AML-193 (cell line): ENCODE measurements around the gene CDC42SE2.
"Not testable (repeated sequence)": the region's sequence is repeated elsewhere in the genome, so short reads cannot be mapped to it uniquely, and the experiment has no call there.

Experiments
- DNase-seq, 2 experiments: peaks; one replicate each; lab custom pipeline; 2025; lab: John Stamatoyannopoulos, UW

Gene CDC42SE2

DNA sequence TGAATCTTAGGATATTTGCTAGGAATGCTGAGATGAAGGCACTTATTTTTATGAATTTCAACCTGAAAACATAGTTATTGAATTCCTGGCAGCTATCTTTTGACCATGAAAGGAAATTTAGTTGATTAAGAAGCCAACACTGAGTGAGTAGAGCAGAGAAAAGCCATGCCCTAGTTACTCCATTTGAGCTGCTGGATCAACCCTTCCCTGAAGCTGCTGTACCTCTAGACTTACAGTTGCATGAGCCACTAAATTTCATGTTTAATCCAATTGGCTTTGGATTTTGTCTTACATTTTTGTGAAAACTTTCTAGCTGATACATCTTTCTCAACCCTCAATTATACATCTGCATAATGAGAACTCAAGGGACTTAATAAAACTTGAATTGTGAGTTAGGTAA is 54.6 kb downstream of the CDC42SE2 start:
- no peak for DNase-seq

- DNase-seq: no peak
Measured at GRCh38 chr5:131321066-131321465, 57.2 kb downstream of the CDC42SE2 start.

DNA sequence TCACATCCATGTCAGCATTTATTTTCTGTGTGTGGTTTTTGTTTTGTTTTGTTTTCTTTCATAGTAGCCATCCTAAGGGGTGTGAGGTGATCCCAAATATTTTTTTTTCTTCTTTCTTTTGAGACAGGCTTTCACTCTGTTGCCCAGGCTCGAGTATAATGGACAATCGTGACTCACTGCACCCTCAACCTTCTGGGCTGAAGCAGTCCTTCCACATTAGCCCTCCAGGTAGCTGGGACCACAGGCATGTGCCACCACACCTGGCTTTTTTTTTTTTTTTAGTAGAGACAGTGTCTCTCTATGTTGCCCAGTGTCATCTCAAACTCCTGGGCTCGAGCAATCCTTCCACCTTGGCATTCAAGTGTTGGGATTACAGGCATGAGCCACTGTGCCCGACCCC is 59.1 kb downstream of the CDC42SE2 start:
- no peak for DNase-seq

GRCh38 chr5:131323378-131323777 is 59.5 kb downstream of the CDC42SE2 start:
- no peak for DNase-seq

GRCh38 chr5:131324303-131324702 is 60.5 kb downstream of the CDC42SE2 start:
- no peak for DNase-seq

DNA sequence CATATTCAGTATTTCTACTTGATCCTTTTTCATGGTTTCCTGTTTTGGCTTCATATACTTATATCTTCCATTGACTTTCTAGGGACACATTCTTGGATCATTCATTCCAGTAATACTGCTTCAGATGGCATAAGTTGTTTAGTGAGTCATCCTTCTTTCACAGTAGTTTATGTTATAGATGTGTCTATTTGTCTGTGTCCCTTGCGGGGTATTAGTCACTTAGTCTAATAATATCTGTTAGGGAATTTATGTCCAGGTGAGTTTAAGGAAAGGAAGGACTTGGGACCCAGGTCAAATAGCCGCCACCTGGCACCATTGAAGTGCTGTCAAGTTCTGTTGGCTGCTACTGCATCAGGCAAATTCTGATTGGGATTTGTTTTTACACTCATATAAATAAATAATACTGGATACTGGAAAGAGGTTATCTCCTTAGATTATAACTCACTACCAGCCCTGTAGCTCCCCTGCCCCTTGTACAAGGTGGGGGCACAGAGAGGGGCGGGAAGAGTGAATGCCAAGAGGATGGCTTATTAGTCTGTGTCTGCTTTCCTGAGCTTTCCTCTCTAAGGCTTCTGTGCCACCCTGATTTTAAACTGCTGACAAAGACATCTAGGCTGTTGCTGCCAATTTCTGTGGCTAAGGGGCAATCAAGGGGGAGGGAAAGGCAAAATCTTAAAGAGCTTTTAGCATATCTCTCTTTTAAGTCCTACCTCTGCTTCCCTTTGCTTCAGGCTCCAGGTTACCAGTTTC is 64.9 kb downstream of the CDC42SE2 start:
- no peak for DNase-seq

DNA sequence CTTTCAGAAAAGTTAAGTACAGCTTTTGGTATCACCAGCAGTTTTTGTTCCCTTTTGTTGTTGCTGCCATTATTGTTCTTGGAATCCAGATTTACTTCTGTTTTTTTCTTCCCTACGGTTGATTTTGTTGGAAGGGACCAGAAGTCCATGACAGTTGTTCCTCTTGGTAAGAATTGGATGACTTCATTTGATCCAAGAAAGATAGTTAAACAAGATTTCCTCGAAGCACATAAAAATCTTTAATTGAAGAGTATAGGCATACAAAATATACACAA is 65.4 kb downstream of the CDC42SE2 start:
- DNase-seq: no peak

DNA sequence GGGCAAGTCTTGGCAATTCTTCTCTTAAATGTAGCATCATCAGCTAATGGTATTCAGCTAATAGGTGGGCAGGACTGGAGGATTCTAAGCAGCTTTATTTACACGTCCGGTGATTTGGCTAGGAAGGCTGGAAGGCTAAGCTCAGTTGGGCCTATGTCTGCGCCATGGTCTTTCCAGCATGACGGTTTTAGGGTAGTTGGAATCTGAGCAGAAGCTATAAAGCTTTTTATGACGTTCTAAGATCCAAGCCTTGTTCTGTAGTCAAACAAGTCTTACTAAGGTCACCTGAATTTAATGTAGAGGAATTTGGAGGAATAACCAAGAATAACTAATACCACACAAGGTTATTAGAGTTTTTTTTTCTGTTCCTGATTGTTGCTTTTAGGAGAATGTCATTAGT is 66.2 kb downstream of the CDC42SE2 start:
- no peak for DNase-seq

- not testable (repeated sequence) for DNase-seq
Measured at GRCh38 chr5:131335756-131336155, 71.9 kb downstream of the CDC42SE2 start.

DNA sequence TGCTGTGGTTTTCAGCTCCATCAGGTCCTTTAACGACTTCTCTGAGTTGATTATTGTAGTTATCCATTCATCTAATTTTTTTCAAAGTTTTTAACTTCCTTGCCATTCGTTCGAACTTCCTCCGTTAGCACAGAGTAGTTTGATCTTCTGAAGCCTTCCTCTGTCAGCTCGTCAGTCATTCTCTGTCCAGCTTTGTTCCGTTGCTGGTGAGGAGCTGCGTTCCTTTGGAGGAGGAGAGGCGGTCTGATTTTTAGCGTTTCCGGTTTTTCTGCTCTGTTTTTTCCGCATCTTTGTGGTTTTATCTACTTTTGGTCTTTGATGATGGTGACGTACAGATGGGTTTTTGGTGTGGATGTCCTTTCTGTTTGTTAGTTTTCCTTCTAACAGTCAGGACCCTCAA is 72.9 kb downstream of the CDC42SE2 start:
- not testable (repeated sequence) for DNase-seq

GRCh38 chr5:131337240-131338050 is 73.6 kb downstream of the CDC42SE2 start:
- DNase-seq: not testable (repeated sequence)

GRCh38 chr5:131338051-131338453 is 74.2 kb downstream of the CDC42SE2 start:
- DNase-seq: no peak

GRCh38 chr5:131344288-131344687 is 80.4 kb downstream of the CDC42SE2 start:
- not testable (repeated sequence) for DNase-seq

GRCh38 chr5:131346204-131346603 is 82.4 kb downstream of the CDC42SE2 start:
- DNase-seq: not testable (repeated sequence)

DNA sequence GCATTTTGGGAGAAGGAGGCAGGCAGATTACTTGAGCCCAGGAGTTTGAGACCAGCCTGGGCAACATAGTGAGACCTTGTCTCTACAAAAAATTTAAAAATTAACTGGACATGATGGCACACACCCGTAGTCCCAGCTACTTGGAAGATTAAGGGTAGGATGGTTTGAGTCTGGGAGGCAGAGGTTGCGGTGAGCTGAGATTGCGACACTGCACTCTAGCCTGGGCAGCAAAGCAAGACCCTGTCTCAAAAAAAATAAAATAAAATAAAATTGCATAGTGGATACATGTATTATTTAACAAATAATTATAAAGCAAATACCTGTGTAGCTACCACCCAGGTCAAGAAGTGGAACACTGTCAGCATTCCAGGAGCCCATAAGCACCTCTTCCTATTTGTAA is 90.1 kb downstream of the CDC42SE2 start:
- DNase-seq: no peak

DNA sequence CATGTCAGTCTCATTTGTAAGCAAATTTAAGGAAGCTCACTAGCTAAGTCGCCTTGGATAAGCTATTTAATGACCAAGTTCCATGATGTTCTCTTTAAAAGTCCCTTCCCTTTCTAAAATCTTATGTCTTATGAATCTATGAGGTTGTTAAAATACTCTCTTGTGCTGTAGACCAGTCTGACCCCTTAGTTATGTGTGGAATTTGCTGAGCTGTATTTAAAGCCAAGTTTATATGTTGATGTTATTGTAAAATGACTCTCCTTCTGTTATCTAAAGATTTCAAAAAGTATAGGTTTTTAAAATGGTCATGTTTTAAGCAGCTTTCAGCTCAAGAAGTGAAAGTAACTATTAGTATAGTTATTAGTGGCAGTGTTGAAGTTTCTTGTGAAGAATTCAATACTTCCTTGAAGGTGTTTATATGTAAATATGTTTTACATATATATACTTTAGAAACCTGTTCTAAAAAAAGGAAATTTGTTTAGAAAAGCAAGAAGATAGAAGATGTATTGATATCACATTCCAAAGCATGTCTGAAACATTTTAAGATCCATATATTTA is 92.2 kb downstream of the CDC42SE2 start:
- no peak for DNase-seq

GRCh38 chr5:131356619-131357018 is 92.8 kb downstream of the CDC42SE2 start:
- DNase-seq: no peak

DNA sequence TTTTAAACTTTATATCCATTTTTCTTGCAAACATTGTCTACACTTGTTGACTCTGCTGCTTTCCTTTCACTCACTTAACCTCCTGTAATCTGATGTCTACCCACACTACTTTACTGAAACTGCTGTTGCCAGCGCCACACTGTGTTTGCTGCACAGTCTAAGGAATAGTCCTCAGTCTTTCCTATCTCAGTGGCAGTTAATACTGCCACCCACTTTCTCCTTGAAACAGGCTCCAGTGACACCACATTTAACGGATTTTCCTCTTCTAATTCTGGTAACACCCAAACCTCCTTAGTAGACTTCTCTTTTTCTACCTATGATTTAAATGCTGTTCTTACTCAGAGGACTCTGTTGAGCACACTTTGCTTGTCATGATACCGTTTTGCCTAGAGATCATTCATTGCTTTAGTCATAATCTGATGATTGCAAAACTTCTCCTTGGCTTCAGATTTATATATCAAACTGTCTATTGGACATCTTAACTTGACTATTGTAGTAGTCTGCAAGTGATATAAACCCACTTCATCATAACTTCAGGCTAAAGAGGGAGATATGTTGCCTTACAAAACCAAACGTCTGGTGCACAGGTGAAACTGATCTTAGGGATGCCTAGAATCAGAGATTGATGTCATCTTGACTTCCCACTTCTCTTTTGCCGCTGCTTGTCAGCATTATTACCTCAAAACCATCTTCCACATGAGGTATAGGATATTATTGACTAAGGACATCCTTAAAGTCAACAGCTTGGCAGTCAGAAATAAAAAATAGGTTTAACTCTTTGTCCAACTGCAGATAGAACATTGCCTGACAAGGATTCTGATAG is 94.1 kb downstream of the CDC42SE2 start:
- DNase-seq: peak; percentile 11 to 18

- DNase-seq: no peak
Measured at GRCh38 chr5:131361677-131362315, 97.9 kb downstream of the CDC42SE2 start.

DNA sequence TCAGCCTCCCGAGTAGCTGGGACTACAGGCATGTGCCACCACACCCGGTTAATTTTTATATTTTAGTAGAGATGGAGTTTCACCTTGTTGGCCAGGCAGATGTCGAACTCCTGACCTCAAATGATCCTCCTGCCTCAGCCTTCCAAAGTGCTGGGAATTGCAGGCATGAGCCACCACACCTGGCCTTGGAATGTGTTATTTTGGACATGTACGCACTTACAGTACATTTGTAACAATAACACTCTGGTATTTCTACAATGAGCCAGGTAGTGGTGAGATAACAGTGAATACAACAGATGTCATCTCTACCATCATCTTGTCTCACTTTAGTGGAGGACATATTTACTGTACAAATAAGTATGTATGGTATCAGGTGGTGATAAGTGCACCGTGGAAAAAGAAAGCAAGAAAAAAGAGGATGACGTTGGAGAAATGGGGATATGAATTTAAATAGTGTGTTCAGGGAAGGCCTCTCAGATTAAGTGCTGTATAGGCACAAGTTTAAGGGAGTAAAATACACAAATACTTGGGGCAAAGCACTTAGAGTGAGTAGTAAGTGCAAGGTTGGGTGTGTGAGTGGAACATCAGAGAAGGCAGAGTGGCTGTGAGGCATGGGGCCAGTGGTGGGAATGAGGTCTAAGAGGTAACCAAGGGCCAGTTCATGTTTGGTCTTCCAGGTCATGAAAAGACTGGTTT is 100.1 kb downstream of the CDC42SE2 start:
- DNase-seq: no peak

- no peak for DNase-seq
Measured at GRCh38 chr5:131364507-131365050, 100.7 kb downstream of the CDC42SE2 start.
